ENCODE data around the gene KCNIP4.

Gene KCNIP4

GRCh38 chr4:20995610-20996009 is 953.0 kb downstream of the KCNIP4 start:
- DNase-seq (ENCODE audit: low read depth in 1 of 2, low spot score in 1 of 2), result no peak

GRCh38 chr4:20995015-20995414 is 953.6 kb downstream of the KCNIP4 start:
- no peak for DNase-seq (ENCODE audit: low read depth in 1 of 2, low spot score in 1 of 2)

- DNase-seq (ENCODE audit: low read depth in 1 of 2, low spot score in 1 of 2), result no peak
Observed at GRCh38 chr4:20992002-20992401, 956.6 kb downstream of the KCNIP4 start.

GRCh38 chr4:20987191-20987590 is 961.4 kb downstream of the KCNIP4 start:
- DNase-seq (ENCODE audit: low read depth in 1 of 2, low spot score in 1 of 2), result no peak

GRCh38 chr4:20984576-20984836 is 964.1 kb downstream of the KCNIP4 start:
- no peak for DNase-seq (ENCODE audit: low read depth in 1 of 2, low spot score in 1 of 2)

GRCh38 chr4:20983763-20984575 is 964.6 kb downstream of the KCNIP4 start:
- no peak for DNase-seq (ENCODE audit: low read depth in 1 of 2, low spot score in 1 of 2)

GRCh38 chr4:20982544-20982943 is 966.0 kb downstream of the KCNIP4 start:
- DNase-seq (ENCODE audit: low read depth in 1 of 2, low spot score in 1 of 2), result no peak

- no peak for DNase-seq (ENCODE audit: low read depth in 1 of 2, low spot score in 1 of 2)
Observed at GRCh38 chr4:20960291-20960690, 988.3 kb downstream of the KCNIP4 start.

- no peak for DNase-seq (ENCODE audit: low read depth in 1 of 2, low spot score in 1 of 2)
Observed at GRCh38 chr4:20954541-20954940, 994.0 kb downstream of the KCNIP4 start.

- DNase-seq (ENCODE audit: low read depth in 1 of 2, low spot score in 1 of 2), result no peak
Observed at GRCh38 chr4:20944961-20945360, 1003.6 kb downstream of the KCNIP4 start.

- DNase-seq (ENCODE audit: low read depth in 1 of 2, low spot score in 1 of 2), result no peak
Observed at GRCh38 chr4:20944451-20944850, 1004.1 kb downstream of the KCNIP4 start.

- no peak for DNase-seq (ENCODE audit: low read depth in 1 of 2, low spot score in 1 of 2)
Observed at GRCh38 chr4:20938204-20938603, 1010.4 kb downstream of the KCNIP4 start.

GRCh38 chr4:20926529-20926928 is 1022.0 kb downstream of the KCNIP4 start:
- no peak for DNase-seq (ENCODE audit: low read depth in 1 of 2, low spot score in 1 of 2)

- no peak for DNase-seq (ENCODE audit: low read depth in 1 of 2, low spot score in 1 of 2)
Observed at GRCh38 chr4:20925176-20925575, 1023.4 kb downstream of the KCNIP4 start.

- no peak for DNase-seq (ENCODE audit: low read depth in 1 of 2, low spot score in 1 of 2)
Observed at GRCh38 chr4:20922962-20923361, 1025.6 kb downstream of the KCNIP4 start.

GRCh38 chr4:20916106-20916505 is 1032.5 kb downstream of the KCNIP4 start:
- no peak for DNase-seq (ENCODE audit: low read depth in 1 of 2, low spot score in 1 of 2)

- no peak for DNase-seq (ENCODE audit: low read depth in 1 of 2, low spot score in 1 of 2)
Observed at GRCh38 chr4:20904966-20905365, 1043.6 kb downstream of the KCNIP4 start.

GRCh38 chr4:20901851-20902250 is 1046.7 kb downstream of the KCNIP4 start:
- no peak for DNase-seq (ENCODE audit: low read depth in 1 of 2, low spot score in 1 of 2)

- no peak for DNase-seq (ENCODE audit: low read depth in 1 of 2, low spot score in 1 of 2)
Observed at GRCh38 chr4:20899591-20899990, 1049.0 kb downstream of the KCNIP4 start.

- DNase-seq (ENCODE audit: low read depth in 1 of 2, low spot score in 1 of 2), result no peak
Observed at GRCh38 chr4:20895988-20896387, 1052.6 kb downstream of the KCNIP4 start.

GRCh38 chr4:20895208-20895607 is 1053.4 kb downstream of the KCNIP4 start:
- no peak for DNase-seq (ENCODE audit: low read depth in 1 of 2, low spot score in 1 of 2)

GRCh38 chr4:20890761-20891160 is 1057.8 kb downstream of the KCNIP4 start:
- DNase-seq (ENCODE audit: low read depth in 1 of 2, low spot score in 1 of 2), result no peak

- DNase-seq (ENCODE audit: low read depth in 1 of 2, low spot score in 1 of 2), result no peak
Observed at GRCh38 chr4:20889901-20890300, 1058.7 kb downstream of the KCNIP4 start.

Data from activated T-helper 1 cell treated with anti-CD3 and anti-CD28 coated beads, Interleukin-2, amount 50 U/mL, for 16 hours (primary cell).